HG03139 (cell line): ENCODE measurements around the gene C11orf65.
"Not testable (repeated sequence)": the region's sequence is repeated elsewhere in the genome, so short reads cannot be mapped to it uniquely, and the experiment has no call there.

Experiments used
- ATAC-seq: cut with Tn5 transposase; IDR thresholded peaks from one replicate; pipeline ENCODE4 v1.9.1; 2021; ENCODE audit not compliant: unreplicated experiment

Gene C11orf65

DNA sequence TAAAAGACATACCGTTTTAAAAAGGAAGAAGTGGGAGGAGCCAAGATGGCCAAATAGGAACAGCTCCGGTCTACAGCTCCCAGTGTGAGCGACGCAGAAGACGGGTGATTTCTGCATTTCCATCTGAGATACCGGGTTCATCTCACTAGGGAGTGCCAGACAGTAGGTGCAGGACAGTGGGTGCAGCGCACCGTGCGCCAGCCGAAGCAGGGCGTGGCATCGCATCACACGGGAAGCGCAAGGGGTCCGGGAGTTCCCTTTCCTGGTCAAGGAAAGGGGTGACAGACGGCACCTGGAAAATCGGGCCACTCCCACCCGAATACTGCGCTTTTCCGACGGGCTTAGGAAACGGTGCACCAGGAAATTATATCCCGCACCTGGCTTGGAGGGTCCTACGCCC, 93.8 kb downstream of the C11orf65 start:
- not testable (repeated sequence) for ATAC-seq

DNA sequence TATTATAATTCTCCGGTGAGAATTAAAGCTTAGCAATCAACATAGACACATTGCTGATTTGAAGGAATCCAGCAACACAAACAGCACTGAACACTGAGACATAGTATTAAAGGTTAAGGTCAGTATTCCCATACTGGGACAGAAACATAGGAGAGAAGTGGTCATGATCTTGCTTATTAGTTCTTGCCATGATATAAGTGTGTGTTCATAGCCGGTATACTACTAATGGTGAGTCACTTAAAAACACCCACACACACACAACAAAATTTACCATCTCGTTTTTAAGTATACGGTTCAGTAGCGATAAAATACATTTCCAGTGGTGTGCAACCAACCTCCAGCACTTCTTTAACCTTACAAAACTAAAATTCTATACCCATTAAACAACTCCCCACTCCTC, 96.3 kb downstream of the C11orf65 start:
- no peak for ATAC-seq

DNA sequence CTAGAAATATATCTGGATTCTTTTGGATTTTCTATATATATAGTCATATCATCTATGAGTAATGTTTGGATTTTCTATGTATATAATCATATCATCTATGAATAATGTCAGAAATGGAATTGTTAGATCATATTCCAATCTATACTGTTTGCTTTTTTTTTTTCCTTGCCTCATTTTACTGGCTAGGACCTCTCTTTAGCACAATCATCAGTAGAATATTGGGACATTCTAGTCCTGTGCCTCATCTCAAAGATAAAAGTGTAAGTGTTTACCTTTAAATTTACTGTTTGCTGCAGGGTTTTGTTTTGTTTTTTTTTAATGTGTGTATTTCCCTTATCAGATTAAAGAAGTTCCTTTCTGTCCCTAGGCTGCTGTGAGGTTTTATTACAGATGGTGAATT, 97.0 kb downstream of the C11orf65 start:
- ATAC-seq, result no peak

GRCh38 chr11:108369064-108369463, 98.3 kb downstream of the C11orf65 start:
- ATAC-seq, result no peak

GRCh38 chr11:108368134-108368533, 99.2 kb downstream of the C11orf65 start:
- no peak for ATAC-seq

DNA sequence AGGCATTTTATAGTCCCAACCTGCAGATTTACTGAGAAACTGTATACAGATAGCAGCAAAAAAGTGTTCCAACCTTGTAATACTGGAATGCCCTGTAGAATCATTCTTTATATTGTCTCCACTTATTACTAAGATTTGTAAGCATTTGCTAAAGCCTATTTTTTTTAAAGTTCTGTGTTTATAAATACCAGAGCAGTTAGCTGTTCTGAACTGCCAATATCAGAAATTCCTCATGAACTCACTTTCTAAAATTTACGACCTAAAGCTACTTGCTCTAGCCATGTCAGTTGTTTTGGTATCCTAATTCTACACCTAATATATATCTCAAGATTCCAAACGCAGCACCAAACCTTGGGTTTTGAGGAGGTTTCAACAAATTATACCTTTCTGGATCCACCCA, 103.2 kb downstream of the C11orf65 start:
- ATAC-seq, result no peak

GRCh38 chr11:108351468-108351867, 115.9 kb downstream of the C11orf65 start:
- no peak for ATAC-seq

DNA sequence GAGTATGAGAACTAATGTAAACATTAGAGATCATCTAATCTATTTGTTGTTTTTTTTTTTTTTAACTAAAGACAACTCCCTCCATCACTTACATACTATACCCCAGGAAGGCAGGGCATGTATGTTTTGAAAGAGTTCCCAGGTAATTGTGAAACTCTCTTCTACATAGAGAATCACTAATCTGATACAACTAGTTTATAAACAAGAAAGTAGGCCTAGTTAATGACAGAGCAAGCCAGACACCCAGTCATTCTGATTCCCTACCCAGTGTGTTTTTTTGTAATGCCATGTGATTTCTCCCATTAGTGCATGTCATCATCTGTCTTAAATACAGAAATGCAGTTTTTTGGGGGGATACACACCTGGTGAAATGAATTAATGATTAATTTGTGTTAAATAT, 120.9 kb downstream of the C11orf65 start:
- ATAC-seq, result no peak

DNA sequence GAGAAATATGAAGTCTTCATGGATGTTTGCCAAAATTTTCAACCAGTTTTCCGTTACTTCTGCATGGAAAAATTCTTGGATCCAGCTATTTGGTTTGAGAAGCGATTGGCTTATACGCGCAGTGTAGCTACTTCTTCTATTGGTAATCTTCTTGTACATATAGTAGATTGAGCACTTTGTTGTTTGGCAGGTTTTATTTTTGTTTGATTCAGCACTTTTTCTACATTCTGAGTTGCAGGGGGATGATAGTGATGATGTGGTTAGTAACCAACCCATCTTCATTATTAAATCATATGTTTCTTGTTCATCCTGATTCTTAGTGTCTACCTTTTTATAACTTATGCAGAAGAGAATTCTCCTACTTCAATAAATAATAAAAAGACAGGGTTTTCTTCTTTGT, 121.6 kb downstream of the C11orf65 start:
- ATAC-seq, result no peak

DNA sequence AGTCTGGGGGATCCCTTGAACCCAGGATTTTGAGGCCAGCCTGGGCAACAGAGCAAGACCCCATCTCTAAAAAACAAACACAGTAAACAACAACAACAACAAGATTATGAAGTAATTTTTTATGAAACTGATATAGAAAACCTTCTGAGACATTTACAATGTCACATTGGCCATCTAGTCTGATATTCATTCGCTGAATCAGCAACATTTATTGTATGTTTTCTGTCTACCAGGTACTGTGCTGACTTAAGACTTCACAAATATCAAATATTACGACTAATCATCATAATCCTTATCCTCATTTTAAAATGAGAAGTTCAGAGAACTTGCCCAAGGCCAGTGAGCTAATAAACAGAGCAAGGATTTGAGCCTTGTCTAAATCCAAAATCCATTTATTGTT, 123.6 kb downstream of the C11orf65 start:
- ATAC-seq, result no peak

DNA sequence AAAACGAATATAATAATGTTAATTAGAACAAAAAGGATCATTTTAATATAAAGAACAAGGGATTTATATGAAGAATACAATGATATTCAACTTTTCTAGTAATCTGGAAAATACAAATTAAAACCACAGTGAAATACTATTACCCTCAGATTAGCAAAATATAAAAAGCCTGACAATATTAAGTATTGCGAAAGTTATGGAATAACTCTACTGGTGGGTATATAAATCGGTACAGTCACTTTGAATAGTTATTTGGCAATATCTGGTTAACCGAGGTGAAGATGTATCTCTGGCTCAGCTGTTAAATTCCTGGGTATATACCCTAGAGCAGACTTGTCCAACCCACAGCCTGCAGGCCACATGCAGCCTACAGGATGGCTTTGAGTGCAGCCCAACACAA, 125.7 kb downstream of the C11orf65 start:
- ATAC-seq, result no peak

- no peak for ATAC-seq
Measured at GRCh38 chr11:108340973-108341372, 126.4 kb downstream of the C11orf65 start.

DNA sequence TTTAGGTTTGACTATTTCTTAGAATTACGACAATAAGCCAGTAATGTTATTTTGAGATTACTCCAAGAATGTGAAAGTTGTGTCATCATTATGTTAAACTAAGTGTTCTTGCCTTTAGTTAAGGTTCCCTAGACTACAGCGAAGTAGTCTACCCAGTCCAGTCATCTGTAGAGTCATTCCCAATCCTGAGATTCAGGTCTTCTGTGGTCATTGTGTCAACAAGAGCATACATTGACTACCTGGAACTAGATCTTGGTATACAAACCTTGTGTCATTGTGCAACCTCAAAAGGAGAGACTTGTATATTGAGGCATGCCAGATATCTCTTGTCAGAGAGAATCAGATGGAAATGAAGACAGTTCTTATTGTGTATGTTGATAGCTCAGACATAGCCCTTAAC, 128.6 kb downstream of the C11orf65 start:
- ATAC-seq, result no peak

DNA sequence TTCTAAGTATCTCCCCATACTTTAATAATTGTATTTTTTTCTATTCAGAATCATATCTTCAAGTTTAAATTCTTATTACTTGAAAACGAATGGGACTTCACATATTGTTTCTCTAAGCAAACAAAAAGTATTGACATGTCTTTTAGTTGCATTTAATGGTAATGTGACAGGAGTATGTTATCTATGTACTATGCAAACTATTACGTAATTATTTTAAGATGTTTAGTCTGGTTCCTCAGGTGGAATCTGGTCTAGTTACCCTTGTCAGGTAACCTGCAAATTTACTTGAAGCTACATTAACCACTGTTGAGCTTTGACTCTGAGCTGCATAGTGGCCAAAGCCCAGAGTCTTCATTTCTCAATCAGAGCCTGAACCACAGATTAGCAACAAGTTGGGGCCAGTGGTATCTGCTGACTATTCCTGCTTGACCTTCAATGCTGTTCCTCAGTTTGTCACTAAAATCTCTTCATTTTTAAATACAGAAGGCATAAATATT, 133.9 kb downstream of the C11orf65 start:
- no peak for ATAC-seq
